Suppressor macrophage treated with lipopolysaccharide for 1 hour (primary cell): ENCODE measurements around the gene MBP.
A peak's percentile ranks its signal among the peaks of the same experiment; 100 is the strongest.
"Not testable (repeated sequence)": the region's sequence is repeated elsewhere in the genome, so short reads cannot be mapped to it uniquely, and the experiment has no call there.

Experiments used
- DNase-seq, 3 donors: peaks; one replicate each; pipeline ENCODE4 v3.0.0-alpha.2; 2020 to 2022

Gene MBP

GRCh38 chr18:77002496-77002895 lies 130.1 kb downstream of the MBP start:
- no peak for DNase-seq

GRCh38 chr18:77001979-77002378 lies 130.6 kb downstream of the MBP start:
- DNase-seq = no peak

- DNase-seq = no peak
Measured at GRCh38 chr18:77001041-77001440, 131.5 kb downstream of the MBP start.

GRCh38 chr18:77000527-77000926 lies 132.1 kb downstream of the MBP start:
- peak; percentile 68 to 77 (median 77) for DNase-seq

- no peak for DNase-seq
Measured at GRCh38 chr18:76999077-76999476, 133.5 kb downstream of the MBP start.

GRCh38 chr18:76997951-76998808 lies 134.4 kb downstream of the MBP start:
- no peak for DNase-seq

- DNase-seq = no peak
Measured at GRCh38 chr18:76996429-76996828, 136.2 kb downstream of the MBP start.

GRCh38 chr18:76995896-76996295 lies 136.7 kb downstream of the MBP start:
- no peak for DNase-seq

GRCh38 chr18:76994086-76994654 lies 138.4 kb downstream of the MBP start:
- DNase-seq = no peak

- DNase-seq = no peak
Measured at GRCh38 chr18:76993573-76993972, 139.0 kb downstream of the MBP start.

GRCh38 chr18:76993085-76993382 lies 139.5 kb downstream of the MBP start:
- no peak for DNase-seq

- DNase-seq = no peak
Measured at GRCh38 chr18:76992226-76993084, 140.1 kb downstream of the MBP start.

GRCh38 chr18:76991021-76991688 lies 141.4 kb downstream of the MBP start:
- peak; percentile 55 to 67 (median 55) for DNase-seq

GRCh38 chr18:76990343-76991020 lies 142.1 kb downstream of the MBP start:
- not testable (repeated sequence) for DNase-seq

- DNase-seq = no peak
Measured at GRCh38 chr18:76989647-76990190, 142.9 kb downstream of the MBP start.

- DNase-seq = no peak
Measured at GRCh38 chr18:76988827-76989646, 143.5 kb downstream of the MBP start.

- DNase-seq = peak; percentile 73 to 77 (median 76)
Measured at GRCh38 chr18:76988031-76988826, 144.4 kb downstream of the MBP start.

- no peak for DNase-seq
Measured at GRCh38 chr18:76986406-76986805, 146.2 kb downstream of the MBP start.

GRCh38 chr18:76985951-76986236 lies 146.7 kb downstream of the MBP start:
- no peak for DNase-seq

GRCh38 chr18:76985156-76985950 lies 147.2 kb downstream of the MBP start:
- DNase-seq = no peak
